NCI-H1417 treated with DMSO at 0.1 percent for 48 hours (cell line): ENCODE data around the gene HNRNPM.
A peak's percentile ranks its signal among the peaks of the same experiment; 100 is the strongest.
"Not testable (repeated sequence)": the region's sequence is repeated elsewhere in the genome, so short reads cannot be mapped to it uniquely, and the experiment has no call there.

Experiments
- DNase-seq: peaks from one replicate; lab custom pipeline; 2025; lab: John Stamatoyannopoulos, UW

Gene HNRNPM

GRCh38 chr19:8444677-8445487 is at the start of gene HNRNPM:
Gene HNRNPM, plus strand, starts transcription at chr19:8444975. Its CDS starts 24 bp downstream, at chr19:8444999.
- peak; percentile 89 for DNase-seq

- no peak for DNase-seq
Observed at GRCh38 chr19:8395621-8396082, 49.1 kb upstream of the HNRNPM start.

DNA sequence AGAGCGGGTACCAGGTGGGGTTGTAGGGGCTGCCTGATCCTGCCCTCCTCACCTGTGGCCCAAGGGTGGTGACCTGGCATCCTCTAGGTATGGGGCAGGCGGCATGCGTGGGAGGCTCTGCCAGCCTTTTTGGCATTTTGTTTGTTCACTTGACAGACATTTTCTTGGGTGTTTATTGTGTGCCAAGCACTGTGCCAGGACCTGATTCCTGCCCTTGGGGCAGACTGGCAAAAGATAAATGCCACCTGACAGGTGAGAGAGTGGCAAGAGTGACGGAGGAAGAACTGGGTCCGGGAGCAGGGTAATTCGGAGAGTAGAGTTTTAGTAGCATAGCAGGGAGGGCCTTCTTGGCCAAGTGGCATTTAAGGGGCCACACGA is 48.6 kb upstream of the HNRNPM start:
- DNase-seq = no peak

DNA sequence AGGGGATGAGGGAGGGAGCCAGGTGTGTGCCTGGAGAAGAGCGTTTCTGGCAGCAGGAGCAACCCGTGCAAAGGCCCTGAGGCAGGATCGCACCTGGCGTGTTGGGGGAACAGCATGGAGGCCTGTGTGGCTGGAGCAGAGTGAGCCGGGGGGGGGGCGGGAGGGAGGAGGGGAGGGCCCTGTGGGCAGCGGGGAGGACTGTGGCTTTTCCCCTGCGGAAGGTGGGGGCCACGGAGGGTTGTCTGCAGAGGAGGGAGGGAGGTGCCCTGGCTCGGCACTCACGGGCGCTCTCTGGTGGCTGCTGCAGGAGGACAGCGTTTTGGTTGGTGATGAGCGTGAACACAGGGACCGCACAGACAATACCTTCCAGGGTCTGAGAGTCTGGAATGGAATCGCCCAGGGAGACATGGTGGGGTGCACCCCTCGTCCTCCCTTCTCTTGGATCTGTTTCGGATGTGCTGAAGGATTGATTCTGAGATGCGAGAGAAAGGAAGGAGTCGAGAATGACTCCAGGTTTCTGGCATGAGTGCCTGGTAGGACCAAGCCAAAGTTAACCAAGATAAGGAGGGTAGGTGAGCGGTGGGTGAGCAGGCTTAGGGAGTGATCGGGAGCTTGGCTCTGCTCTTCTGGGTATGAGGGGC is 48.1 kb upstream of the HNRNPM start:
- no peak for DNase-seq

GRCh38 chr19:8397271-8397670 is 47.5 kb upstream of the HNRNPM start:
- DNase-seq = no peak

DNA sequence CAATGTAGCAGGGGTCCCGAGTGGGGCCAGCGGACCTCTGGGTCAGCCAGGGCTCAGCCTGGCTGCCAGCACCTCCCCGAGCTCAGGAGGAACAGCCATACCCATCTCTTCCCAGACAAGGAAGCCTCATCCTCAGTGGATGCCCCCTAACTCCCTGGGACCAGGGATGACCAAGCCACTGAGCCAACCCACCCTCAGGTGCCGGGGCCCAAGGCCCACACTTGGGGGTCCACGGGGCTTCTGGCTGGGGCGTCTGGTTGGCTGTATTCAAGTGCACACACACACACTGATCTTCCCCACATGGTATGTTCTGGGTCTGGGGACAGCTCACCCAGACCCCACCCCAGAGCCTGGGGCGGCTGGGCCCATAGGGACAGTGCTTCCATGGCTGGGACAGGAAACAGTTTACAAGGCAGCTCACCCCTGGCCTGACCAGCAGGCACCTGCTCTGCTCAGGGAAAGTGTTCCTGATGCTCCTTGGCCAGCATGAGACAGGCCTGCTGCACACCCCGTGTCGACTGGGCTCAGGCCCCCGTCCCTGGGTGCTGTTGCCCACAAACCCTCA is 46.9 kb upstream of the HNRNPM start:
- no peak for DNase-seq

- no peak for DNase-seq
Observed at GRCh38 chr19:8398311-8398771, 46.4 kb upstream of the HNRNPM start.

- no peak for DNase-seq
Observed at GRCh38 chr19:8399681-8400188, 45.0 kb upstream of the HNRNPM start.

GRCh38 chr19:8401981-8402411 is 42.8 kb upstream of the HNRNPM start:
- no peak for DNase-seq

DNA sequence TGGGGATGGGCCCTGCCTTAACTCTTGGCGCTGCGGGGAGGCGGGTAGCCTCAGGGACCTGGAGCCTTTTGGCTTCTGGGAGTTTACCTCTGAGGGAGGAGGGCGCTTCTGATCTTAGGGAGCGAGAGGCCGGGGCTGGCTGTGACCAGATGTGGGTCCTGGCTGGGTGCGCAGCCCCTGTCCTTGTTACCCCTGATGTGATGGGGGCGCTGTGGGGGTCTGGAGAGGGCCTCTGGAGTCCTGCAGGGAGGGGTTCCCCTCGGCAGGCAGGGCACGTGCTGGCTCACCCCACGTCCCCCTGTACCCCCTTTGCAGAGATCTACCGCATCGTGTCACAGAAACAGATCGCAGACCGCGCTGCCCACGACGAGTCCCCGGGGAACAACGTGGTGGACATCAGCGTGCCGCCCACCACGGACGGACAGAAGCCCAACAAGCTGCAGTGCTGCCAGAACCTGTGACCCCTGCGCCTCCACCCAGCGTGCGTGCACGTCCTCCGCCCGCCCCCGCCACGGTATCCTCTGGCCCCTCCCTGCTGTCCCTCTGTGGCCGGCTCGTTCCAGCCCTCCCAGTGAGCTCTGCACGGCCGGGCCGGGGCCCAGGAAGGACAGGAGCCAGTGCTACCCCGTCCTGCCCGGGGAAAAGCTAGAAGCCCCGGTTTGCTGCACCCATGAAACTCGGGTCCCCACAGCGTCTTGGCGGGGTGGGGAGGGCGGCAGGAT is 41.5 kb upstream of the HNRNPM start:
- DNase-seq = no peak

- DNase-seq = no peak
Observed at GRCh38 chr19:8403820-8404109, 41.0 kb upstream of the HNRNPM start.

DNA sequence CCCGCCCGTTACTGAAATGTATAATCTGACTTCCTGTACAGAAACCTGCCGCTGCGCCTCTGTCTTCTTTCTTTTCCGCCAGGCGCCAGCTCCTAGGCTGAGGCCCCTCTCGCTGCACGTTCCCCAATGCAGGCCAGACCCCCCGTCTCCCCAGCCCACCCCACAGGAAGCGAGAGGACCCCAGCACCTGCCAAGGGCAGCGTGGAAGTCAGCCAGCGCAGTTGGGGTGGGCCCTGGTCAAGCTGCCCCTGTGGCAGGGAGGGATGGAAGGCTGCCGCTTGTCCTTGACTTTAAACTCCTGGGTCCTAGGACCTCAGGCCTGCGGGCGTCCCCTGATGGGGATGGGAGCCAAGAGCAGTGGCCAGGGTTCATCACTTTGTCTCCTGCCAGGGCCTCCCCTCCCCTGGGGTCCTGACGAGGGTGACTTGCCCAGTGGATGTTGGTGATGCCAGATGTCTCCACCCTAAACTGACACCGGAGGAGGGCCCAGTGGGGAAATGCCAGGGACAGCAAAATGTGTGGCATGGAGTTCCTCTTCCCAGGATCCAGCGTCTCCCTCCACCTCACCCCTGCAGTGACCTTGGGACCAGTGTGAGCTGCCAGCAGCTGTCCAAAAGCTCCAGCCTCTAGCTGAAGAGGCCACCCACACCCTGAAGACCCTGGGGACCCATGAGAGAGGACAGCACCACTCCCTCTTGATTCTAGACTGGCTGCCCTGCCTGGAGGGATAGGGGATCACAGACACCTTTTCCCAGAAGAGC is 40.2 kb upstream of the HNRNPM start:
- DNase-seq = no peak

DNA sequence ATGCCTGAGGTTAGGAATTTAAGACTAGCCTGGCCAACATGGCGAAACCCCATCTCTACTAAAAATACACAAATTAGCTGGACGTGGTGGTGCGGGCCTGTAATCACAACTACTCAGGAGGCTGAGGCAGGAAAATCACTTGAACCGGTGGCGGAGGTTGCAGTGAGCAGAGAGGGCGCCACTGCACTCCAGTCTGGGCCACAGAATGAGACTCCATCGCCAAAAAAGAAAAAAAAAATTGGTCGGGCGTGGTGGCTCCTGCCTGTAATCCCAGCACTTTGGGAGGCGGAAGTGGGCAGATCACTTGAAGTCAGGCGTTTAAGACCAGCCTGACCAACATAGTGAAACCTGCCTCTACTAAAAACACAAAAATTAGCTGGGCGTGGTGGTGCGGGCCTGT is 34.1 kb upstream of the HNRNPM start:
- not testable (repeated sequence) for DNase-seq

- DNase-seq = peak; percentile 66
Observed at GRCh38 chr19:8412783-8413628, 31.8 kb upstream of the HNRNPM start, which contains the start of gene MARCHF2. Gene MARCHF2, plus strand, starts transcription at chr19:8413305. Its CDS starts 8,536 bp downstream, at chr19:8421841.

- DNase-seq = no peak
Observed at GRCh38 chr19:8413629-8413995, 31.2 kb upstream of the HNRNPM start.

- DNase-seq = no peak
Observed at GRCh38 chr19:8416796-8417195, 28.0 kb upstream of the HNRNPM start.

DNA sequence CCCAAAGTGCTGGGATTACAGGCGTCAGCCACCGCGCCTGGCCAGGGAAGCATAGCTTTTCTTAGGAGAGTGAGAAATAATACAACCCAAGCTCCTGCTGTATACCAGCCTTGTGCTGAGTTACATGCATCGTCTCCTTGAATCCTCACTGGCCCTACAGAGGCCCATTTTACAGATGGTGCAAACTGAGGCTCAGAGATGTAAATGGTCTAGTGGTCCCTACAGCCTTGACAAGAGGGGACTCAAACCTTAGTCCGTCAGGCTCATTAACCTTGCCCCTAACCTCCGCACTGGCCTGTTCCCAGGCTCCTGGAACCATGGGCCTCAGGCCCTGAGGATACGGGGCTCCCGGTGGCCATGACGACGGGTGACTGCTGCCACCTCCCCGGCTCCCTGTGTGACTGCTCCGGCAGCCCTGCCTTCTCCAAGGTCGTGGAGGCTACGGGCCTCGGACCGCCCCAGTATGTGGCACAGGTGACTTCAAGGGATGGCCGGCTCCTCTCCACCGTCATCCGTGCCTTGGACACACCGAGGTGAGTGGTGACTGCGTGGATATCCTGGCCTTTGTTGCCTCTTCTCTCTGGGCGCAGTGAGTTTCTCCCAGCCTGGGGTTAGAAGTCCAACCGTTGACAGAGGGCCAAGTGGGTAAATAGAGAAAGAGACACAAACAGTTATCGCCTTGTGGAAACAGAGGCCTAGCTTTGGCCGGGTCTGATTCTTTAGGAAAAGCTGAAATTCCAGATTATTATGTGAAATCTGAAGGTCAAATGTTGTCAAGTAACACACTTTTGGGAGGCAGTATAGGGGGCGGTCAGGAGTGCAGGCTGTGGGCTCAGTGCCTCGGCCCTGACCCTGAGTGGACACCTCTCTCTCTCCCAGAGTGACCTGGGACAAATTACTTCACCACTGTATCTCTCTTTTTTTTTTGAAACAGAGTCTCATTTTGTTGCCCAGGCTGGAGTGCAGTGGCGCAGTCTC is 23.0 kb upstream of the HNRNPM start:
- no peak for DNase-seq

GRCh38 chr19:8423817-8424223 is 21.0 kb upstream of the HNRNPM start:
- no peak for DNase-seq

- DNase-seq = not testable (repeated sequence)
Observed at GRCh38 chr19:8425331-8425730, 19.4 kb upstream of the HNRNPM start.
